ENCODE data around the gene AK8. TPM values are rescaled to one million over a fixed set of nuclear protein-coding genes. Genes with fewer than 3 reads are reported as not detected.

Gene AK8
- total RNA-seq, 1 experiment from 2014 or later, result not detected

GRCh38 chr9:132842124-132843044 is 35.7 kb downstream of the AK8 start:
- intact Hi-C loops (cut with micrococcal nuclease; ENCODE audit: unreplicated experiment), result no loop called here
- ChIA-PET CTCF (no interaction called here), POLR2A (ENCODE audit: low non-redundant PET) (interaction anchor here (0.6 kb wide), 1 partner anchor 509 kb away, joined by 4 read pairs; no protein-coding TSS in a partner anchor)
- BruUV-seq (replicated peaks), result no TSS peak
- H3K4me3 ChIP-seq (ENCODE audit: low read depth, low read length, poor library complexity, severe bottlenecking), result no peak overlapping the region
- no peaks in the 10 kb centered on the region for H3K9me3 ChIP-seq (ENCODE audit: low read depth, low read length, poor library complexity, severe bottlenecking)
- no peak for DNase-seq (ENCODE audit: low spot score)
- H3K4me1 ChIP-seq (ENCODE audit: insufficient read depth, low read length, poor library complexity, severe bottlenecking), result no peaks in the 10 kb centered on the region
- H3K36me3 ChIP-seq (ENCODE audit: insufficient read depth, low read length, poor library complexity, severe bottlenecking), result no peaks in the 10 kb centered on the region
- H3K27me3 ChIP-seq (replicated peaks; ENCODE audit: insufficient read depth, low read depth, low read length, poor library complexity), result no peaks in the 10 kb centered on the region
- no peak overlapping the region for H3K27ac ChIP-seq (ENCODE audit: low read depth, low read length, poor library complexity, severe bottlenecking)
- no peak for TF ChIP-seq EZH2 (IDR thresholded peaks at IDR 0.05; ENCODE audit: borderline replicate concordance, low read depth, low read length, poor library complexity, severe bottlenecking)
- TF ChIP-seq, protein P1, sequence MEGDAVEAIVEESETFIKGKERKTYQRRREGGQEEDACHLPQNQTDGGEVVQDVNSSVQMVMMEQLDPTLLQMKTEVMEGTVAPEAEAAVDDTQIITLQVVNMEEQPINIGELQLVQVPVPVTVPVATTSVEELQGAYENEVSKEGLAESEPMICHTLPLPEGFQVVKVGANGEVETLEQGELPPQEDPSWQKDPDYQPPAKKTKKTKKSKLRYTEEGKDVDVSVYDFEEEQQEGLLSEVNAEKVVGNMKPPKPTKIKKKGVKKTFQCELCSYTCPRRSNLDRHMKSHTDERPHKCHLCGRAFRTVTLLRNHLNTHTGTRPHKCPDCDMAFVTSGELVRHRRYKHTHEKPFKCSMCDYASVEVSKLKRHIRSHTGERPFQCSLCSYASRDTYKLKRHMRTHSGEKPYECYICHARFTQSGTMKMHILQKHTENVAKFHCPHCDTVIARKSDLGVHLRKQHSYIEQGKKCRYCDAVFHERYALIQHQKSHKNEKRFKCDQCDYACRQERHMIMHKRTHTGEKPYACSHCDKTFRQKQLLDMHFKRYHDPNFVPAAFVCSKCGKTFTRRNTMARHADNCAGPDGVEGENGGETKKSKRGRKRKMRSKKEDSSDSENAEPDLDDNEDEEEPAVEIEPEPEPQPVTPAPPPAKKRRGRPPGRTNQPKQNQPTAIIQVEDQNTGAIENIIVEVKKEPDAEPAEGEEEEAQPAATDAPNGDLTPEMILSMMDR (conservative IDR thresholded peaks at IDR 0.05; ENCODE audit: low read depth, low read length), result no peak

- Histone ChIP-seq H3K9me3 (ENCODE audit: low read depth, low read length, poor library complexity, severe bottlenecking) (no peaks in the 10 kb centered on the region), H3K4me1 (ENCODE audit: insufficient read depth, low read length, poor library complexity, severe bottlenecking) (no peaks in the 10 kb centered on the region), H3K27ac (ENCODE audit: low read depth, low read length, poor library complexity, severe bottlenecking) (no peak overlapping the region), H3K36me3 (ENCODE audit: insufficient read depth, low read length, poor library complexity, severe bottlenecking) (no peaks in the 10 kb centered on the region), H3K4me3 (ENCODE audit: low read depth, low read length, poor library complexity, severe bottlenecking) (no peak overlapping the region), H3K27me3 (replicated peaks; ENCODE audit: insufficient read depth, low read depth, low read length, poor library complexity) (no peaks in the 10 kb centered on the region)
- POLR2A ChIA-PET (ENCODE audit: low non-redundant PET), result no interaction called here
- intact Hi-C loops (cut with micrococcal nuclease; ENCODE audit: unreplicated experiment), result no loop called here
- no peak for DNase-seq (ENCODE audit: low spot score)
- CTCF ChIA-PET, result no interaction called here
- TF ChIP-seq, protein P1 (conservative IDR thresholded peaks at IDR 0.05; ENCODE audit: low read depth, low read length), result no peak
- no peak for TF ChIP-seq EZH2 (IDR thresholded peaks at IDR 0.05; ENCODE audit: borderline replicate concordance, low read depth, low read length, poor library complexity, severe bottlenecking)
- BruUV-seq (replicated peaks), result no TSS peak
Observed at GRCh38 chr9:132840980-132841379, 37.1 kb downstream of the AK8 start.

- CTCF ChIA-PET, result no interaction called here
- DNase-seq (ENCODE audit: low spot score), result no peak
- no TSS peak for BruUV-seq (replicated peaks)
Observed at GRCh38 chr9:132838291-132838690, 39.8 kb downstream of the AK8 start.

More at GRCh38 chr9:132838291-132838690, 39.8 kb downstream of the AK8 start:
- Histone ChIP-seq H3K36me3 (ENCODE audit: insufficient read depth, low read length, poor library complexity, severe bottlenecking) (no peaks in the 10 kb centered on the region), H3K9me3 (ENCODE audit: low read depth, low read length, poor library complexity, severe bottlenecking) (no peaks in the 10 kb centered on the region), H3K27ac (ENCODE audit: low read depth, low read length, poor library complexity, severe bottlenecking) (no peak overlapping the region), H3K4me3 (ENCODE audit: low read depth, low read length, poor library complexity, severe bottlenecking) (no peak overlapping the region), H3K4me1 (ENCODE audit: insufficient read depth, low read length, poor library complexity, severe bottlenecking) (no peaks in the 10 kb centered on the region), H3K27me3 (replicated peaks; ENCODE audit: insufficient read depth, low read depth, low read length, poor library complexity) (no peaks in the 10 kb centered on the region)
- POLR2A ChIA-PET (ENCODE audit: low non-redundant PET), result no interaction called here
- intact Hi-C loops (cut with micrococcal nuclease; ENCODE audit: unreplicated experiment), result no loop called here
- no peak for TF ChIP-seq EZH2 (IDR thresholded peaks at IDR 0.05; ENCODE audit: borderline replicate concordance, low read depth, low read length, poor library complexity, severe bottlenecking)
- TF ChIP-seq, protein P1 (conservative IDR thresholded peaks at IDR 0.05; ENCODE audit: low read depth, low read length), result no peak
